PC-9 (cell line): ENCODE data around the gene IL17RB. TPM values are rescaled to one million over a fixed set of nuclear protein-coding genes. Genes with fewer than 3 reads are reported as not detected.

ENCODE experiments used
- BruUV-seq: library from RNA; stranded (reverse); fragments of 400-500 nt; replicated peaks from 2 replicates; lab custom pipeline; 2021; lab: Mats Ljungman, UMichigan
- CTCF ChIA-PET: fragments of 300-600 bp; sonication (Branson Sonifier 250); formaldehyde crosslinking; loops from one replicate; lab custom pipeline; 2022; ENCODE audit warnings: antibody characterized with exemption; lab: Charles Lee
- POLR2A ChIA-PET: fragments of 300-600 bp; sonication (Branson Sonifier 250); formaldehyde crosslinking; loops from one replicate; lab custom pipeline; 2022; ENCODE audit warnings: antibody characterized with exemption; ENCODE audit not compliant: unreplicated experiment; lab: Charles Lee
- DNase-seq, 2 experiments: peaks; one replicate each; pipeline versions ENCODE4 v3.0.0 to v3.0.0-alpha.2; 2015 to 2022; ENCODE audit warnings: mixed read lengths in 1 of 2
- H2AFZ ChIP-seq: fragments of 200-600 bp; sonication (generic); 2 replicates; pipeline ENCODE4 v1.8.1; 2017; ENCODE audit warnings: antibody characterized with exemption
- H3F3A ChIP-seq: fragments of 200-600 bp; sonication (generic); 2 replicates; pipeline ENCODE4 v1.8.1; 2017; ENCODE audit warnings: antibody characterized with exemption, mild to moderate bottlenecking, low read depth; ENCODE audit not compliant: insufficient read depth
- H3K27ac ChIP-seq: fragments of 200-600 bp; sonication (generic); 2 replicates; pipeline ENCODE4 v1.6.1; 2016; ENCODE audit warnings: mixed run types
- H3K27me3 ChIP-seq: fragments of 200-600 bp; sonication (generic); 2 replicates; pipeline ENCODE4 v1.6.1; 2016; ENCODE audit warnings: low read depth, mixed run types; ENCODE audit not compliant: insufficient read depth
- H3K36me3 ChIP-seq: fragments of 200-600 bp; sonication (generic); 2 replicates; pipeline ENCODE4 v1.6.1; 2016; ENCODE audit warnings: low read depth, mixed run types
- H3K4me1 ChIP-seq: fragments of 200-600 bp; sonication (generic); replicated peaks from 2 replicates; pipeline ENCODE4 v1.6.1; 2016; ENCODE audit warnings: mixed run types; ENCODE audit not compliant: insufficient read depth
- H3K4me2 ChIP-seq: fragments of 200-600 bp; sonication (generic); 2 replicates; pipeline ENCODE4 v1.6.1; 2017; ENCODE audit warnings: mixed run types
- H3K4me3 ChIP-seq: fragments of 200-600 bp; sonication (generic); 2 replicates; pipeline ENCODE4 v1.6.1; 2016; ENCODE audit warnings: mixed run types
- H3K79me2 ChIP-seq: fragments of 200-600 bp; sonication (generic); 2 replicates; pipeline ENCODE4 v1.6.1; 2017; ENCODE audit warnings: low read depth, mixed run types
- H3K9me2 ChIP-seq: fragments of 200-600 bp; sonication (generic); 2 replicates; pipeline ENCODE4 v1.8.1; 2017; ENCODE audit warnings: mild to moderate bottlenecking; ENCODE audit not compliant: insufficient read depth
- H3K9me3 ChIP-seq: fragments of 200-600 bp; sonication (generic); 2 replicates; pipeline ENCODE4 v1.8.1; 2016; ENCODE audit warnings: low read depth; ENCODE audit not compliant: insufficient read depth
- H4K20me1 ChIP-seq: fragments of 200-600 bp; sonication (generic); 2 replicates; pipeline ENCODE4 v1.8.1; 2017; ENCODE audit not compliant: insufficient read depth
- CTCF ChIP-seq: fragments of 200-600 bp; sonication (generic); conservative IDR thresholded peaks from 2 replicates; pipeline ENCODE4 v1.6.1; 2017; ENCODE audit warnings: mixed run types, antibody characterized with exemption, mild to moderate bottlenecking, moderate library complexity
- EZH2 ChIP-seq: fragments of 200-600 bp; sonication (generic); IDR thresholded peaks from 2 replicates; pipeline ENCODE4 v1.8.0; 2017; ENCODE audit warnings: antibody characterized with exemption, low read depth
- intact Hi-C: fragments of 100-400 bp; cut with micrococcal nuclease; formaldehyde crosslinking; loops from one replicate; pipeline ENCODE4 v1.10.0; 2022; ENCODE audit not compliant: unreplicated experiment
- total RNA-seq: library from RNA; stranded (reverse); gene quantifications from 2 replicates; pipeline ENCODE4 v1.2.3, GENCODE V29; 2021

The IL17RB gene
- total RNA-seq, 1 experiment from 2014 or later = not detected

GRCh38 chr3:53820756-53821580 is 25.4 kb upstream of the IL17RB start:
- Histone ChIP-seq H3K9me3 (no peaks in the 10 kb centered on the region), H3K9me2 (no peaks in the 10 kb centered on the region), H3K4me3 (no peak overlapping the region), H2AFZ (no peak overlapping the region), H3K27ac (no peak overlapping the region), H3K79me2 (no peaks in the 10 kb centered on the region), H3K4me1 (no peaks in the 10 kb centered on the region), H4K20me1 (no peaks in the 10 kb centered on the region), H3K4me2 (no peak overlapping the region), H3F3A (no peaks in the 10 kb centered on the region), H3K36me3 (no peaks in the 10 kb centered on the region), H3K27me3 (peaks cover 73% of the 10 kb centered on the region)
- no TSS peak for BruUV-seq
- DNase-seq = no peak
- CTCF ChIA-PET = interaction anchor here (0.6 kb wide), 1 partner anchor 96 kb away, joined by 4 read pairs; no protein-coding TSS in a partner anchor
- intact Hi-C loops = no loop called here
- POLR2A ChIA-PET = no interaction called here
- TF ChIP-seq CTCF (no peak), EZH2 (no peak)

- Histone ChIP-seq H3K4me3 (no peak overlapping the region), H2AFZ (no peak overlapping the region), H3K36me3 (no peaks in the 10 kb centered on the region), H3K9me2 (no peaks in the 10 kb centered on the region), H3K4me2 (no peak overlapping the region), H4K20me1 (no peaks in the 10 kb centered on the region), H3K9me3 (no peaks in the 10 kb centered on the region), H3K27me3 (peaks cover 67% of the 10 kb centered on the region), H3K4me1 (no peaks in the 10 kb centered on the region), H3F3A (no peaks in the 10 kb centered on the region), H3K27ac (no peak overlapping the region), H3K79me2 (no peaks in the 10 kb centered on the region)
- DNase-seq = no peak
- BruUV-seq = no TSS peak
- ChIA-PET CTCF (no interaction called here), POLR2A (no interaction called here)
- intact Hi-C loops = no loop called here
- TF ChIP-seq EZH2 (no peak), CTCF (no peak)
These were observed 24.7 kb upstream of the IL17RB start for GRCh38 chr3:53821631-53822121.

DNA sequence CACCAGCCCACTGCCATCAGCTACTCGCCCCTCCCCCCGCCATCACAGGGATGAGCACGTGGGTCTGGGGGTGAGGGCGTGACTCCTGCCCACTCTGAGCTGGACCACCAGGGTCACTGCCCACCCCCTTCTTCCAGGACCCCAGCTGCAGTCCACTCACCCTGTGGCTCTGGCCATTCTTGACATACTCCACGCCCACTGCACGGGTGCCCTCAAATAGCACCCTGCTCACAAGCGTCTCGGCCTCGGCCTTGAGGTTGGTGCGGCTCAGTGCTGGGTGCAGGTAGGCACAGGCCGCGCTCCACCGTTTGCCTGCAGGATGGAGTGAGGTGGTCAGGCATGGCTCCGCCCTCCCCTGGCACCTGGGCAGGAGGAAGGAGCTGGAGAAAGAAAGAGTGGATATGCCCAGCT is 24.0 kb upstream of the IL17RB start:
- TF ChIP-seq CTCF (no peak), EZH2 (no peak)
- Histone ChIP-seq H3K9me2 (no peaks in the 10 kb centered on the region), H3K4me3 (no peak overlapping the region), H2AFZ (no peak overlapping the region), H3K9me3 (no peaks in the 10 kb centered on the region), H3K27ac (no peak overlapping the region), H3K79me2 (no peaks in the 10 kb centered on the region), H3K27me3 (peaks cover 61% of the 10 kb centered on the region), H3K4me1 (no peaks in the 10 kb centered on the region), H3K4me2 (no peak overlapping the region), H4K20me1 (no peaks in the 10 kb centered on the region), H3K36me3 (no peaks in the 10 kb centered on the region), H3F3A (no peaks in the 10 kb centered on the region)
- ChIA-PET CTCF (no interaction called here), POLR2A (no interaction called here)
- intact Hi-C loops = no loop called here
- DNase-seq = no peak
- BruUV-seq = no TSS peak
